Neural cell (in vitro differentiated cells): ENCODE measurements around the gene FSD1L. TPM values are rescaled to one million over a fixed set of nuclear protein-coding genes. Genes with fewer than 3 reads are reported as not detected.

ENCODE experiments used
- H2AFZ ChIP-seq: fragments of 200-600, 300-800 bp; sonication (generic), shearing (Covaris generic); 2 replicates; pipeline ENCODE4 v1.6.0; 2014; ENCODE audit warnings: low read depth, mild to moderate bottlenecking, antibody characterized with exemption, low read length, moderate library complexity
- H3F3A ChIP-seq: fragments of 200-600 bp; shearing (Covaris generic); 2 replicates; pipeline ENCODE4 v1.6.1; 2016; ENCODE audit warnings: mild to moderate bottlenecking, moderate library complexity, mixed read lengths, antibody characterized with exemption, low read length; ENCODE audit not compliant: insufficient read depth, poor library complexity, severe bottlenecking
- H3K27ac ChIP-seq: fragments of 200-600, 300-800 bp; sonication (generic), shearing (Covaris generic); 2 replicates; pipeline ENCODE4 v1.5.1; 2014; ENCODE audit warnings: mild to moderate bottlenecking, low read length, moderate library complexity
- H3K27me3 ChIP-seq: fragments of 300-800, 200-600 bp; sonication (generic), shearing (Covaris generic); 2 replicates; pipeline ENCODE4 v1.6.0; 2014; ENCODE audit warnings: mild to moderate bottlenecking, low read depth, low read length, moderate library complexity; ENCODE audit not compliant: insufficient read depth
- H3K36me3 ChIP-seq: fragments of 300-800, 200-600 bp; sonication (generic), shearing (Covaris generic); 2 replicates; pipeline ENCODE4 v1.5.1; 2014; ENCODE audit warnings: mild to moderate bottlenecking, antibody characterized with exemption, low read length, moderate library complexity; ENCODE audit not compliant: insufficient read depth
- H3K4me2 ChIP-seq: fragments of 300-800, 200-600 bp; sonication (generic), shearing (Covaris generic); 2 replicates; pipeline ENCODE4 v1.6.0; 2014; ENCODE audit warnings: mild to moderate bottlenecking, low read length
- H3K4me3 ChIP-seq: fragments of 300-800, 200-600 bp; sonication (generic), shearing (Covaris generic); 2 replicates; pipeline ENCODE4 v1.5.1; 2014; ENCODE audit warnings: mild to moderate bottlenecking, low read length, moderate library complexity
- H3K79me2 ChIP-seq: fragments of 200-600 bp; shearing (Covaris generic); replicated peaks from 2 replicates; pipeline ENCODE4 v1.6.0; 2014; ENCODE audit warnings: mild to moderate bottlenecking, low read length, moderate library complexity; ENCODE audit not compliant: insufficient read depth
- H3K9ac ChIP-seq: fragments of 300-800, 200-600 bp; sonication (generic), shearing (Covaris generic); 2 replicates; pipeline ENCODE4 v1.6.1; 2016; ENCODE audit warnings: mild to moderate bottlenecking, low read length, mixed read lengths
- H3K9me2 ChIP-seq: fragments of 200-600 bp; shearing (Covaris generic); 2 replicates; pipeline ENCODE4 v1.6.1; 2016; ENCODE audit warnings: mild to moderate bottlenecking, low read length, mixed read lengths; ENCODE audit not compliant: insufficient read depth
- H3K9me3 ChIP-seq: fragments of 200-600, 300-800 bp; sonication (generic), shearing (Covaris generic); 2 replicates; pipeline ENCODE4 v1.6.1; 2016; ENCODE audit warnings: mild to moderate bottlenecking, mixed run types, low read length, moderate library complexity, mixed read lengths
- H4K20me1 ChIP-seq: fragments of 200-600 bp; shearing (Covaris generic); 2 replicates; pipeline ENCODE4 v1.6.1; 2016; ENCODE audit warnings: mild to moderate bottlenecking, mixed run types; ENCODE audit not compliant: insufficient read depth
- CTCF ChIP-seq: fragments of 450-650 bp; IDR thresholded peaks from 2 replicates; pipeline ENCODE4 v1.5.1; 2014; ENCODE audit warnings: antibody characterized with exemption, mild to moderate bottlenecking, moderate library complexity; ENCODE audit not compliant: poor library complexity, severe bottlenecking
- EP300 ChIP-seq: fragments of 450-650 bp; conservative IDR thresholded peaks from 2 replicates; pipeline ENCODE4 v1.6.1; 2014; ENCODE audit warnings: antibody characterized with exemption, mild to moderate bottlenecking, moderate library complexity; ENCODE audit not compliant: poor library complexity, severe bottlenecking
- EZH2 ChIP-seq: fragments of 200-600, 300-800 bp; shearing (Covaris generic), sonication (generic); IDR thresholded peaks from 2 replicates; pipeline ENCODE4 v1.6.1; 2014; ENCODE audit warnings: antibody characterized with exemption, low read length, borderline replicate concordance, mild to moderate bottlenecking; ENCODE audit not compliant: insufficient read depth, poor library complexity, severe bottlenecking
- MXI1 ChIP-seq: fragments of 450-650 bp; conservative IDR thresholded peaks from 2 replicates; pipeline ENCODE4 v1.6.1; 2014; ENCODE audit warnings: antibody characterized with exemption, mild to moderate bottlenecking; ENCODE audit not compliant: poor library complexity, severe bottlenecking
- POLR2AphosphoS5 ChIP-seq: IDR thresholded peaks from 2 replicates; pipeline ENCODE4 v1.6.1; 2012
- RAD21 ChIP-seq: fragments of 450-650 bp; conservative IDR thresholded peaks from 2 replicates; pipeline ENCODE4 v1.6.1; 2014; ENCODE audit warnings: antibody characterized with exemption, mild to moderate bottlenecking, moderate library complexity
- REST ChIP-seq: IDR thresholded peaks from 2 replicates; pipeline ENCODE4 v1.6.1; 2012; ENCODE audit warnings: borderline replicate concordance
- SMC3 ChIP-seq: fragments of 450-650 bp; conservative IDR thresholded peaks from 2 replicates; pipeline ENCODE4 v1.6.1; 2014; ENCODE audit warnings: antibody characterized with exemption, mild to moderate bottlenecking, moderate library complexity; ENCODE audit not compliant: poor library complexity
- TAF1 ChIP-seq: IDR thresholded peaks from 2 replicates; pipeline ENCODE4 v1.6.1; 2012; ENCODE audit warnings: low read depth
- polyA plus RNA-seq: library from polyadenylated mRNA; depleted of rRNA; stranded (reverse); fragments of >200 nt; gene quantifications from 2 replicates; pipeline ENCODE4 v1.2.3, GENCODE V29; 2014

The FSD1L gene
- polyA plus RNA-seq, 1 donor from 2014 or later: 42.8 TPM

- Histone ChIP-seq H4K20me1 (no peaks in the 10 kb centered on the region), H3K9me3 (no peaks in the 10 kb centered on the region), H2AFZ (no peak overlapping the region), H3K4me2 (no peak overlapping the region), H3K9ac (no peak overlapping the region), H3F3A (no peaks in the 10 kb centered on the region), H3K4me3 (no peak overlapping the region), H3K9me2 (no peaks in the 10 kb centered on the region), H3K79me2 (peaks cover 8% of the 10 kb centered on the region), H3K27ac (no peak overlapping the region), H3K27me3 (no peaks in the 10 kb centered on the region), H3K36me3 (peaks cover 4% of the 10 kb centered on the region)
- TF ChIP-seq POLR2AphosphoS5 (no peak), SMC3 (no peak), EP300 (no peak), TAF1 (no peak), RAD21 (no peak), REST (no peak), EZH2 (no peak), MXI1 (no peak), CTCF (no peak)
These were observed 49.0 kb downstream of the FSD1L start for GRCh38 chr9:105496826-105497225.

GRCh38 chr9:105497704-105498103, 49.9 kb downstream of the FSD1L start:
- Histone ChIP-seq H3K27ac (no peak overlapping the region), H2AFZ (no peak overlapping the region), H3K27me3 (no peaks in the 10 kb centered on the region), H3K4me2 (no peak overlapping the region), H3K36me3 (peaks cover 4% of the 10 kb centered on the region), H4K20me1 (no peaks in the 10 kb centered on the region), H3K4me3 (no peak overlapping the region), H3K9ac (no peak overlapping the region), H3K9me2 (no peaks in the 10 kb centered on the region), H3K79me2 (peaks cover 8% of the 10 kb centered on the region), H3F3A (no peaks in the 10 kb centered on the region), H3K9me3 (no peaks in the 10 kb centered on the region)
- TF ChIP-seq POLR2AphosphoS5: no peak
- no peak for TF ChIP-seq TAF1
- TF ChIP-seq MXI1: no peak
- no peak for TF ChIP-seq REST
- no peak for TF ChIP-seq CTCF
- TF ChIP-seq RAD21: no peak
- no peak for TF ChIP-seq EZH2
- no peak for TF ChIP-seq EP300
- TF ChIP-seq SMC3: no peak
